Trophoblast cell (in vitro differentiated cells and primary cell): ENCODE results near the gene TMPRSS6.

Source experiments
- DNase-seq, 2 donors: peaks; one replicate each; pipeline ENCODE4 v3.0.0-alpha.2; 2016
- H2AFZ ChIP-seq: 2 replicates; pipeline ENCODE4 v1.6.1; 2013; ENCODE audit warnings: low read length, moderate library complexity, mild to moderate bottlenecking; ENCODE audit not compliant: insufficient read depth, poor library complexity
- H2AK5ac ChIP-seq: 2 replicates; pipeline ENCODE4 v1.6.1; 2013; ENCODE audit warnings: mild to moderate bottlenecking, low read length
- H2BK120ac ChIP-seq: 2 replicates; pipeline ENCODE4 v1.6.1; 2013; ENCODE audit warnings: low read length, mild to moderate bottlenecking, moderate library complexity; ENCODE audit not compliant: insufficient read depth, poor library complexity
- H2BK12ac ChIP-seq: 2 replicates; pipeline ENCODE4 v1.6.1; 2013; ENCODE audit warnings: mild to moderate bottlenecking, low read length, moderate library complexity
- H2BK5ac ChIP-seq: 2 replicates; pipeline ENCODE4 v1.6.1; 2013; ENCODE audit warnings: low read length, low read depth, moderate library complexity, mild to moderate bottlenecking; ENCODE audit not compliant: poor library complexity
- H3K14ac ChIP-seq: 2 replicates; pipeline ENCODE4 v1.6.1; 2013; ENCODE audit warnings: mild to moderate bottlenecking, low read length
- H3K18ac ChIP-seq: 2 replicates; pipeline ENCODE4 v1.6.1; 2013; ENCODE audit warnings: mild to moderate bottlenecking, low read length
- H3K23ac ChIP-seq: 2 replicates; pipeline ENCODE4 v1.6.1; 2013; ENCODE audit warnings: low read length
- H3K27ac ChIP-seq: 2 replicates; pipeline ENCODE4 v1.5.1; 2013; ENCODE audit warnings: low read depth, mild to moderate bottlenecking, inconsistent platforms, low read length, moderate library complexity
- H3K27me3 ChIP-seq: 2 replicates; pipeline ENCODE4 v1.6.1; 2013; ENCODE audit warnings: inconsistent platforms, mild to moderate bottlenecking, low read length, moderate library complexity; ENCODE audit not compliant: insufficient read depth
- H3K36me3 ChIP-seq, 2 experiments: 1 replicate in 1 of 2; 2 replicates in 1 of 2; pipeline ENCODE4 v1.6.1; 2013; ENCODE audit warnings: low read length in 2 of 2, mild to moderate bottlenecking in 2 of 2, moderate library complexity in 1 of 2; ENCODE audit not compliant: insufficient read depth in 2 of 2, control insufficient read depth in 1 of 2
- H3K4ac ChIP-seq: 2 replicates; pipeline ENCODE4 v1.6.1; 2013; ENCODE audit warnings: low read depth, mild to moderate bottlenecking, low read length, moderate library complexity
- H3K4me1 ChIP-seq, 2 experiments: 1 replicate in 1 of 2; 2 replicates in 1 of 2; pipeline ENCODE4 v1.6.1; 2013; ENCODE audit warnings: low read length in 2 of 2, mild to moderate bottlenecking in 2 of 2, moderate library complexity in 1 of 2; ENCODE audit not compliant: insufficient read depth in 2 of 2, control insufficient read depth in 1 of 2
- H3K4me2 ChIP-seq: 2 replicates; pipeline ENCODE4 v1.6.1; 2013; ENCODE audit warnings: inconsistent platforms, mild to moderate bottlenecking, low read length, moderate library complexity
- H3K4me3 ChIP-seq: 2 replicates; pipeline ENCODE4 v1.5.1; 2013; ENCODE audit warnings: mild to moderate bottlenecking, low read depth, low read length, inconsistent platforms
- H3K79me1 ChIP-seq: one replicate; pipeline ENCODE4 v1.6.1; 2013; ENCODE audit warnings: low read length
- H3K79me2 ChIP-seq: 2 replicates; pipeline ENCODE4 v1.6.1; 2013; ENCODE audit warnings: low read length, mild to moderate bottlenecking; ENCODE audit not compliant: control insufficient read depth, insufficient read depth, poor library complexity
- H3K9ac ChIP-seq: 2 replicates; pipeline ENCODE4 v1.6.1; 2013; ENCODE audit warnings: mild to moderate bottlenecking, low read length
- H3K9me3 ChIP-seq: 2 replicates; pipeline ENCODE4 v1.6.1; 2013; ENCODE audit warnings: low read depth, mild to moderate bottlenecking, control low read depth, inconsistent platforms, low read length; ENCODE audit not compliant: insufficient read depth
- H4K12ac ChIP-seq: 2 replicates; pipeline ENCODE4 v1.6.1; 2013; ENCODE audit warnings: low read depth, mild to moderate bottlenecking, low read length, moderate library complexity
- H4K8ac ChIP-seq: 2 replicates; pipeline ENCODE4 v1.6.1; 2013; ENCODE audit warnings: low read depth, mild to moderate bottlenecking, low read length, moderate library complexity
- H4K91ac ChIP-seq: one replicate; pipeline ENCODE4 v1.6.1; 2013; ENCODE audit warnings: low read depth, mild to moderate bottlenecking, low read length, moderate library complexity
- WGBS: extraction: QIAGEN DNeasy Blood & Tissue Kit; methylation state at CpG from one replicate; pipeline ENCODE4 v1.1.7; 2013; ENCODE audit warnings: missing lambda C conversion rate; ENCODE audit not compliant: insufficient read length, insufficient coverage; ENCODE audit errors: extremely low coverage; 5-methylcytosine and 5-hydroxymethylcytosine counted together

The TMPRSS6 gene

GRCh38 chr22:37112084-37112728, 2.7 kb upstream of the TMPRSS6 start:
- H2BK120ac ChIP-seq, result no peak overlapping the region
- H2BK12ac ChIP-seq, result no peak overlapping the region
- H2BK5ac ChIP-seq, result no peak overlapping the region
- no peak overlapping the region for H4K8ac ChIP-seq
- H4K91ac ChIP-seq, result no peak overlapping the region
- H2AK5ac ChIP-seq, result no peak overlapping the region
- no peak overlapping the region for H2AFZ ChIP-seq
- peaks cover 3% of the 10 kb centered on the region for H3K9me3 ChIP-seq
- no peak overlapping the region for H3K14ac ChIP-seq
- no CpG with 5 or more reads among the region's 12 CpGs for WGBS
- H4K12ac ChIP-seq, result no peak overlapping the region
- no peak overlapping the region for H3K4ac ChIP-seq
- H3K4me1 ChIP-seq, result peaks cover 6 to 8% of the 10 kb centered on the region in 2 experiments
- H3K18ac ChIP-seq, result no peak overlapping the region
- H3K4me3 ChIP-seq, result no peak overlapping the region
- no peak overlapping the region for H3K27ac ChIP-seq
- H3K27me3 ChIP-seq, result no peaks in the 10 kb centered on the region
- no peak overlapping the region for H3K9ac ChIP-seq
- no peaks in the 10 kb centered on the region for H3K79me2 ChIP-seq
- H3K23ac ChIP-seq, result no peak overlapping the region
- H3K4me2 ChIP-seq, result no peak overlapping the region
- DNase-seq, result peak in 1 of 2 donors; percentile 6
- H3K79me1 ChIP-seq, result no peaks in the 10 kb centered on the region
- no peaks in the 10 kb centered on the region for H3K36me3 ChIP-seq

DNA sequence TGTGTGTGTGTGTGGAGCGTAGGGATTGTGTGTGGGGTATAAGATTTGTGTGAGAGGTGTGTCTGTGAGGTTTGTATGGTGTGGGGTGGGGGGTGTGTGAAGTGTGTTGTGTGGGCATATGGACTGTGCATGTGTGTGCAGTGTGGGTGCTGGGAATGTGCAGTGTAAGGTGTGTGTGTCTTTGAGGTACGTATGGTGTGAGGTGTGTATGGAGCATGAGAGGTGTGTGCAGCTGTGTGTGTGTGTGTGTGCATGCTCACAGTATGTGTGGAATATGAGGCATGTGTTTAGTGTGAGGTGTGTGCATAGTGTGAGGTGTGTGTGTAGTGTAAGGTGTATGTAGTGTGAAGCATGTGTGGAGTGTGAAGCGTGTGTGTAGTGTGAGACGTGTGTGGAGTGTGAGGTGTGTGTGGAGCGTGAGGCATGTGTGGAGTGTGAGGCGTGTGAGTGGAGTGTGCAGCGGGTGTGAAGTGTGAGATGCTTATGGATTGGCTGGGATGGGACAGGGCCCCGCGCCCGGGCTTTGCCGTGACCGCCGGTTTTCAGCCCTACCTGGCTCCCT, 1.7 kb upstream of the TMPRSS6 start:
- H3K36me3 ChIP-seq, result no peaks in the 10 kb centered on the region
- H3K18ac ChIP-seq, result no peak overlapping the region
- H3K4me1 ChIP-seq, result peaks cover 6 to 8% of the 10 kb centered on the region in 2 experiments
- H4K12ac ChIP-seq, result no peak overlapping the region
- peaks cover 3% of the 10 kb centered on the region for H3K9me3 ChIP-seq
- no peak overlapping the region for H2BK12ac ChIP-seq
- H4K91ac ChIP-seq, result no peak overlapping the region
- H3K27ac ChIP-seq, result no peak overlapping the region
- H3K79me1 ChIP-seq, result no peaks in the 10 kb centered on the region
- H2AK5ac ChIP-seq, result no peak overlapping the region
- no peak overlapping the region for H2AFZ ChIP-seq
- no peak overlapping the region for H3K4me3 ChIP-seq
- no peak overlapping the region for H2BK120ac ChIP-seq
- no peak overlapping the region for H4K8ac ChIP-seq
- H3K4ac ChIP-seq, result no peak overlapping the region
- no peak overlapping the region for H3K14ac ChIP-seq
- H2BK5ac ChIP-seq, result no peak overlapping the region
- no peak overlapping the region for H3K9ac ChIP-seq
- no peaks in the 10 kb centered on the region for H3K27me3 ChIP-seq
- H3K23ac ChIP-seq, result no peak overlapping the region
- DNase-seq, result no peak
- H3K79me2 ChIP-seq, result no peaks in the 10 kb centered on the region
- 100% methylated on average over 7 of the region's 13 CpGs for WGBS
- H3K4me2 ChIP-seq, result no peak overlapping the region

DNA sequence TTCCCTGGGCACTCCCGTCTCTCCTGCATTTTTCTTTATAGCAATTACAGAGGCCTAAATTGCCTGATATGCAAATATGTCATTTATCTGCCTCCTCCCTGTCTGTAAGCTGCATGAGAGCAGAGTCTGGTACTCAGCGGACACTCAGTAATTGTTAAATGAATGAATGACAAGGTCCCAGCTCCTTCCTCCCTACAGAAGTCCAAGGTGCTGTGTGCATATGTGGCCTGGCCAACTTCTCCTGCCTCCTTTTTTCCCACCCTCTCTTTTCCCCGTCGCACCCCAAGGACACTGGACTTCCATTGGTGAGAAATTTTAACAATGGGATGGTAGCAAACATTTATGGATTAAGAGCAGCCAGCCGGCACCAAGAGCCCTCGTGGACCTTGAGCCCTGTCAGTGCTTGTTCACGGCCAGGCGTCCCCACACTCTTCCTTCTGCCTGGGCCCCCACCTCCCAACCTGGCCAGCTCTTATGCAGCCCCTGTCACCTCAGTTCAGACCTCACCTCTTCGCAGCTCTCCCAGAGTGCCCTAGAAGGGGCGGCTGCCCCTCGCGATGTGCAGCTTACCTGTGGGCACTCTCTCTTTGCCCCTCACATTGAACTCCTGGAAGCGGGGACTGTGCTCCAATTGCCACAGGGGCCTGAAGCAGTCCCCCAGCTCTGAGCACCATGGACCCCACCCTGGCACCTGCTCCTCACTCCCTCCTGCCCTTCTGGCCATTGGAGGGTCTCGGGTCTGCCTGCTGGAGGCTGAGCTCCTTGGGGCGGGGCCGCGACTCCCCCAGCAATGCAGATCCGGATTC, 1.5 kb downstream of the TMPRSS6 start:
- no peak overlapping the region for H3K9ac ChIP-seq
- no peak for DNase-seq
- no peak overlapping the region for H2BK120ac ChIP-seq
- H4K12ac ChIP-seq, result no peak overlapping the region
- no peak overlapping the region for H2BK12ac ChIP-seq
- H4K8ac ChIP-seq, result no peak overlapping the region
- WGBS, result no CpG with 5 or more reads among the region's 18 CpGs
- peaks cover 4 to 6% of the 10 kb centered on the region in 2 experiments for H3K4me1 ChIP-seq
- H3K18ac ChIP-seq, result no peak overlapping the region
- no peaks in the 10 kb centered on the region for H3K79me2 ChIP-seq
- H3K4ac ChIP-seq, result no peak overlapping the region
- H2AFZ ChIP-seq, result no peak overlapping the region
- H3K23ac ChIP-seq, result no peak overlapping the region
- H3K9me3 ChIP-seq, result peaks cover 3% of the 10 kb centered on the region
- H2AK5ac ChIP-seq, result no peak overlapping the region
- H3K79me1 ChIP-seq, result no peaks in the 10 kb centered on the region
- H3K36me3 ChIP-seq, result no peaks in the 10 kb centered on the region
- no peak overlapping the region for H2BK5ac ChIP-seq
- no peak overlapping the region for H3K27ac ChIP-seq
- no peak overlapping the region for H3K4me3 ChIP-seq
- H4K91ac ChIP-seq, result no peak overlapping the region
- no peak overlapping the region for H3K14ac ChIP-seq
- no peaks in the 10 kb centered on the region for H3K27me3 ChIP-seq
- H3K4me2 ChIP-seq, result no peak overlapping the region

- Histone ChIP-seq H3K27ac (no peak overlapping the region), H3K18ac (no peak overlapping the region), H4K12ac (no peak overlapping the region), H2BK5ac (no peak overlapping the region), H3K79me1 (no peaks in the 10 kb centered on the region), H2AK5ac (no peak overlapping the region), H3K36me3 (no peaks in the 10 kb centered on the region), H3K14ac (no peak overlapping the region), H3K23ac (no peak overlapping the region), H2BK12ac (no peak overlapping the region), H4K91ac (no peak overlapping the region), H4K8ac (no peak overlapping the region), H3K4me1 (peaks cover 4 to 6% of the 10 kb centered on the region in 2 experiments), H3K79me2 (no peaks in the 10 kb centered on the region), H3K27me3 (no peaks in the 10 kb centered on the region), H3K4ac (no peak overlapping the region), H3K4me2 (no peak overlapping the region), H3K9ac (no peak overlapping the region), H2AFZ (no peak overlapping the region), H3K9me3 (no peaks in the 10 kb centered on the region), H3K4me3 (no peak overlapping the region), H2BK120ac (no peak overlapping the region)
- DNase-seq, result no peak
- no CpG with 5 or more reads among the region's 5 CpGs for WGBS
These were observed 3.5 kb downstream of the TMPRSS6 start for GRCh38 chr22:37105990-37106389.
